Motor neuron (in vitro differentiated cells): ENCODE data around the gene ZNF79. TPM values are rescaled to one million over a fixed set of nuclear protein-coding genes. Genes with fewer than 3 reads are reported as not detected.
A peak's percentile ranks its signal among the peaks of the same experiment; 100 is the strongest.

Source experiments
- ATAC-seq, 8 experiments: fragments of 200-7000 bp; cut with Tn5 transposase; replicated peaks in 6 of 8; 2 replicates each; pipeline ENCODE4 v1.8.0; 2021; ENCODE audit warnings: mild to moderate bottlenecking in 8 of 8, moderate library complexity in 8 of 8
- H3K27ac ChIP-seq, 2 donors: fragments of 250-450 bp; sonication (Bioruptor Pico); 2 replicates each; pipeline ENCODE4 v1.9.0; 2021; ENCODE audit warnings: antibody characterized with exemption in 2 of 2, mild to moderate bottlenecking in 2 of 2, moderate library complexity in 1 of 2
- H3K4me1 ChIP-seq, 2 donors: fragments of 250-450 bp; sonication (Bioruptor Pico); replicated peaks in 1 of 2; 2 replicates each; pipeline ENCODE4 v1.6.1; 2021; ENCODE audit warnings: antibody characterized with exemption in 2 of 2, mild to moderate bottlenecking in 2 of 2, moderate library complexity in 1 of 2
- H3K4me3 ChIP-seq, 5 donors: fragments of 250-450 bp; sonication (Bioruptor Pico); 2 replicates each; pipeline ENCODE4 v1.9.0; 2021; ENCODE audit warnings: antibody characterized with exemption in 5 of 5, mild to moderate bottlenecking in 5 of 5, moderate library complexity in 4 of 5
- whole genome bisulfite sequencing, 10 experiments: fragments of 450-650 bp; shearing (Covaris generic); methylation state at CpG; one replicate each; pipeline ENCODE4 v1.0.0; 2022; 5-methylcytosine and 5-hydroxymethylcytosine counted together
- in situ Hi-C, 9 experiments: fragments of 400-800 bp; cut with MboI; loops; one replicate each; pipeline ENCODE4 v1.15.0; 2021; ENCODE audit warnings: low sequenced_read_pairs in 9 of 9, low pct_unique_long_range_greater_than_20kb in 2 of 9; ENCODE audit not compliant: unreplicated experiment in 9 of 9
- total RNA-seq, 8 experiments: library from RNA; unstranded; fragments of 300-600 nt; gene quantifications; 2 replicates each; pipeline versions ENCODE4 v1.2.3 to v1.2.4, GENCODE V29; 2022

The ZNF79 gene
- total RNA-seq, result 10 to 100 TPM in 5 of 8 experiments, 1 to 10 TPM in 3; 8.5 to 13.3 (median 11.1) TPM

DNA sequence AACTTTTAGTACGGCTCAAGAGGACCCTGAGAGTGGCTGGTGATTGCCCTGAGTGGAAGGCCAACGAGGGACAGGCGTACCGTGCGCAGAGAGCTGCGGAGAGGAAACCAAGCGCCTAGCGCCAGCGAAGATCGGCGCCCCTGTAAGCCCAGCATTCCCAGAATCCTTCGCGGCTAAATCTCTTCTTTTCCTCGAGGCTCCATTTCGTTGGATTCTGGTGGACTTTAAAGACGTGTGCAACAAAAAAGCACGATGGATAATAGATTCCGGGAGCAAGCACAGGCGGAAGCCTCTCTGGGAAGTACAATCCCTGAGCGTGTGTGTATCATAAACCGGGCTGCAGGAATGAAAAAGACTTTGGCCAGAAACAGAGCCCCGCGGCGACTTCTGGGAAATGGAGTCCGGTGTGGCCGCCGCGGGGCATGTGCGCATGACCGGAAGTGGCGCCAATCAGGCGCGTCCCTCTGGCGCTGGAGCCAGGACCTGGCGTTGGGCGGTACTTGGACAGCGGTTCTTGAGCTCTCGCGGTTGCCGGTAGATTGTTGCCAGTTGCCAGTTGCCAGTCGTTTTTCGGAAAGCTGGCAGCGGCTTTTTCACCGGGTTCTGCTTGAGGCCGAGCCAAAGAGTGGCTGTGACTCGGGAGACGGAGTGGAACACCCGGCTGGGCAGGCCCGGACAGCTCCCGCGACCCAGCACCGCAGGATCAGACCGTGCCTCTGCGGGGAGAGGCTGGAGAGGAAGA is at the start of gene ZNF79:
TSS of gene ZNF79 (plus strand) at position 449 of the 742 bp plus-strand sequence. CDS start 406 bp downstream, outside the sequence.
- 0 to 2% (median 1%) methylated on average over 7 to 27 of the region's 54 CpGs; no CpG with 5 or more reads in 2 of the 10 experiments for WGBS, 10 experiments
- in situ Hi-C loops, result no loop called here
- Histone ChIP-seq H3K4me1 (peaks cover 20 to 21% of the 10 kb centered on the region in 2 donors), H3K4me3 (peak within 1 kb of the TSS; percentile 52 to 82 (median 82)), H3K27ac (peak within 1 kb of the TSS; percentile 94 to 97)
- ATAC-seq, result peak; percentile 88 to 96 (median 94)

DNA sequence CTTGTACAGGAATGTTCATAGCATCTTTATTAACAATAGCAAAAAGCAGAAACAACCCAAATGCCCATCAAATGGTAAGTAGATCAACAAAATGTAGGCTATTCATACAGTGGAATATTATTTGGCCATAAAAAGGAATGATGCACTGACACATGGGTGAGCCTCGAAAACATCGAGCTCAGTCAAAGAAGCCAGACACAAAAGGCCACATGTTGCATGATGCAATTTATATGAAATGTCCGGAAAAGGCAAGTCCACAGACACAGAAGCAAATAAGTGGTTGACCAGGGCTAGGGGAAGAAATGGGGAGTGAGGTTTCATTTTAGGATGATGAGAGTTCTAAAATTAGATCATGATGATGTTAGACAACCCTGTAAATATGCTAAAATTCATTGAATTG is 43.7 kb upstream of the ZNF79 start:
- ATAC-seq, result no peak
- H3K4me1 ChIP-seq, result peaks cover 0 to 6% of the 10 kb centered on the region in 2 donors
- H3K27ac ChIP-seq, result no peak overlapping the region
- 45 to 100% (median 94%) methylated on average over 1 to 3 of the region's 3 CpGs; no CpG with 5 or more reads in 1 of the 10 experiments for WGBS, 10 experiments
- no peak overlapping the region for H3K4me3 ChIP-seq
- in situ Hi-C loops, result loop anchor here in 2 of 9 experiments (25.0 kb wide), 2 partner anchors 143 to 168 kb away; no protein-coding TSS in a partner anchor

DNA sequence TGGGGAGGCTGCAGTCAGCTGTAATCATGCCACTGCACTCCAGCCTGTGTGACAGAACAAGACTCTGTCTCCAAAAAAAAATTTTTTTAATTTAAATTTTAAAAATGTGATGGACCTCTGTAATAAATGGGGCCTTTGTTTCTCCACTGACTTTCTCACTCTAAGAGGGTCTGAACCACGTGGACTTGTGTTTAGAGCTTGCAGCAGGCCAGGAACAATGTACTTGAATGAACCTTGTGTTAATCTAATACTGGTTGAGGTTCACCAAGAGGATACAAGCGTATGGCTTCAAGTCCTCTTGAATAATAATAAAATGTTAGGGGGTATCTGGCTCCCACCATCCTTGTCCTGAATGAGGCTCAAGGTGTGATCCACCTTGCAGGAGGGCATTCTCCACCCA is 41.6 kb upstream of the ZNF79 start:
- no peak overlapping the region for H3K4me3 ChIP-seq
- in situ Hi-C loops, result loop anchor here in 2 of 9 experiments (25.0 kb wide), 2 partner anchors 145 to 170 kb away; no protein-coding TSS in a partner anchor
- no peak overlapping the region for H3K27ac ChIP-seq
- peaks cover 0 to 11% of the 10 kb centered on the region in 2 donors for H3K4me1 ChIP-seq
- no peak for ATAC-seq
- WGBS, 10 experiments, result 42 to 100% (median 67%) methylated on average over 1 to 2 of the region's 2 CpGs; no CpG with 5 or more reads in 2 of the 10 experiments

DNA sequence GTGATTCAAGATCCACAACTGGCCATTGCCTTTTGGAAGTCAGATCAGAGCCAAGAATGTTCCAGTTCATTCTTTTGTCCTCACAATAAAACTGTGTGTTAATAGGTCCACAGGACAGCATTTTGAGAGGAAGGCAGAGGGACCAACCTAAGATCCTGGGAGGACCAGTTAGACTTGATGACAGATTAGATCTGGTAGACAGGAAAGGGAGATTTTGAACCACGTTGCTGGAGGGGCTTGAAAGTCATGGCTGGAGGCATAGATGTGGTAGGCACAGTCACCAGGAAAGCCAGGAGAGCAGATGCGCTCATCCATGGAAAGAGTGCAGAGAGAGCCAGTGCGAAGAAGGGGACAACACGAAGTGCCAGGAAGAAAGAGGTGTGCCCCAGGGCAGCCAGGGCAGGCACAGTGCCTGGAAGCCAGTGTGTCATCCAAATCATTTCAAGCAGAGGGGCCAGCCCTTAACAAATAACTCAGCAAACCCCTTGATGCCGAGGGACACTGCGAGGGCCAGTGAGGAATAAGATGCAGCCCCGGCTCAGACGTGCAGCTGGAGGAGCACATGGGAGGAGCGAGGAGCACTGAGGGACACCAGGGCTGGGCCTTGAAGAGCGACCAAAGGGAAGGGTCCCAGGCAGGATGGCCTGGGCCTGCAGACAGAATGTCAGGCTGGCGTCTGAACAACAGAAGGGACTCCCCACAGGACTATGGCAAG is 40.0 kb upstream of the ZNF79 start:
- 53 to 90% (median 80%) methylated on average over 1 to 3 of the region's 11 CpGs; no CpG with 5 or more reads in 2 of the 10 experiments for WGBS, 10 experiments
- no peak overlapping the region for H3K27ac ChIP-seq
- no peak overlapping the region for H3K4me3 ChIP-seq
- in situ Hi-C loops, result loop anchor here in 2 of 9 experiments (25.0 kb wide), 2 partner anchors 147 to 172 kb away; no protein-coding TSS in a partner anchor
- no peak for ATAC-seq
- peaks cover 15 to 24% of the 10 kb centered on the region in 2 donors for H3K4me1 ChIP-seq

DNA sequence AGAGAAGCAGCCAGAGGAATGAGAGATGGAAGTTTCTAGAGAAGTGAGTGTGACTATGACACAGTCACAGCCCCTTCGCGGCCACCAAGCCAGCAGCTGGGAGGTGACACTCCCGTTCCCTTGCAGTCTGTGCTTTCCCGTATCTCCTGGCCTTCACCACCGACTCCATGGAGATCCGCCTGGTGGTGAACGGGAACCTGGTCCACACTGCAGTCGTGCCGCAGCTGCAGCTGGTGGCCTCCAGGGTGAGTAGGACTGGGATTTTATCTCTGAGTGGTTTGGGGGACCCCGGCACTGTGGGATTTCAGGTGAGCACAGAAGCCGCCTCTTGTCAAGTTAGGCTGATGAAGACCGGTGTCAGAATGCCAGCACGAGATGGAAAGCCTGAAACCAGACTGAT is 39.3 kb upstream of the ZNF79 start:
- no peak overlapping the region for H3K4me3 ChIP-seq
- H3K27ac ChIP-seq, result peak overlapping the region in 1 of 2 donors; percentile 17
- in situ Hi-C loops, result loop anchor here in 2 of 9 experiments (25.0 kb wide), 2 partner anchors 148 to 173 kb away; no protein-coding TSS in a partner anchor
- peaks cover 20 to 32% of the 10 kb centered on the region in 2 donors for H3K4me1 ChIP-seq
- WGBS, 10 experiments, result 87 to 100% (median 92%) methylated on average over 1 to 7 of the region's 13 CpGs; no CpG with 5 or more reads in 5 of the 10 experiments
- ATAC-seq, result no peak

DNA sequence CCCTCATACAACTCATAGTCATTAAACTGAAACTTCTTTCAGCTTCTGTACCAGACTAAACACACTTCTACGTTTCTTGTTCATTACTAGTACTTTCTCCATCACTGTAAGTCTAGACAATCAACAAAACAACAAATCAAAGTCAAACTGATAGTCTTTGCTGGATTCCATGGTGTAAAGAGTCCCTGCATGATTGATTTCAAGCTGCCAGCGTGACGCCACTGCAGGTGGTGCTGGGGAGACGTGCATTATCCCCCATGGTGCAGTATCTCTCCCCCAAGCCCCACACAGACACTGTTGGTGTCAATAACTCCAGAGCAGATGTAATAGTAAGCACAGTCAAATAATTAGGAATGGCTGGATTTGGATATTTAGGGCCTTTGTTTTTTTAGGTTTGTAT is 37.9 kb upstream of the ZNF79 start:
- Histone ChIP-seq H3K27ac (no peak overlapping the region), H3K4me3 (no peak overlapping the region), H3K4me1 (peaks cover 31 to 42% of the 10 kb centered on the region in 2 donors)
- no peak for ATAC-seq
- 61 to 100% (median 92%) methylated on average over 1 to 4 of the region's 4 CpGs; no CpG with 5 or more reads in 2 of the 10 experiments for WGBS, 10 experiments
- in situ Hi-C loops, result loop anchor here in 2 of 9 experiments (25.0 kb wide), 2 partner anchors 149 to 174 kb away; no protein-coding TSS in a partner anchor

DNA sequence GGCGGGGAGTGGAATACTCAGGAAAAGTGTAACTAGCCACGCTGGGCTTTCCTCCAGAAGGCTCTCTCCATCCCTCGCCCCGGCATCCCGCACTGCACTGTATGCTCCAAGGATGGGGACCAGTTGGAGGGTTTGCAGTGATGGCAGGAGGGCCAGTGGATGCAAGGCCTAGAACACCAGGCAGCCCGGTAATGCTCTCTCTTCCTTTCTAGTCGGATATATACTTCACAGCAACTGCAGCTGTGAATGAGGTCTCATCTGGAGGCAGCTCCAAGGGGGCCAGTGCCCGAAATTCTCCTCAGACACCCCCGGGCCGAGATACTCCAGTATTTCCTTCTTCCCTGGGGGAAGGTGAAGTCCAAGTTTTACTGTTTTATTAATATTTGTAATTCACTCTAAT is 37.2 kb upstream of the ZNF79 start:
- no peak for ATAC-seq
- WGBS, 10 experiments, result 65 to 100% (median 97%) methylated on average over 1 to 4 of the region's 10 CpGs; no CpG with 5 or more reads in 2 of the 10 experiments
- in situ Hi-C loops, result loop anchor here in 2 of 9 experiments (25.0 kb wide), 2 partner anchors 150 to 175 kb away; no protein-coding TSS in a partner anchor
- Histone ChIP-seq H3K27ac (no peak overlapping the region), H3K4me1 (peaks cover 31 to 42% of the 10 kb centered on the region in 2 donors), H3K4me3 (no peak overlapping the region)

DNA sequence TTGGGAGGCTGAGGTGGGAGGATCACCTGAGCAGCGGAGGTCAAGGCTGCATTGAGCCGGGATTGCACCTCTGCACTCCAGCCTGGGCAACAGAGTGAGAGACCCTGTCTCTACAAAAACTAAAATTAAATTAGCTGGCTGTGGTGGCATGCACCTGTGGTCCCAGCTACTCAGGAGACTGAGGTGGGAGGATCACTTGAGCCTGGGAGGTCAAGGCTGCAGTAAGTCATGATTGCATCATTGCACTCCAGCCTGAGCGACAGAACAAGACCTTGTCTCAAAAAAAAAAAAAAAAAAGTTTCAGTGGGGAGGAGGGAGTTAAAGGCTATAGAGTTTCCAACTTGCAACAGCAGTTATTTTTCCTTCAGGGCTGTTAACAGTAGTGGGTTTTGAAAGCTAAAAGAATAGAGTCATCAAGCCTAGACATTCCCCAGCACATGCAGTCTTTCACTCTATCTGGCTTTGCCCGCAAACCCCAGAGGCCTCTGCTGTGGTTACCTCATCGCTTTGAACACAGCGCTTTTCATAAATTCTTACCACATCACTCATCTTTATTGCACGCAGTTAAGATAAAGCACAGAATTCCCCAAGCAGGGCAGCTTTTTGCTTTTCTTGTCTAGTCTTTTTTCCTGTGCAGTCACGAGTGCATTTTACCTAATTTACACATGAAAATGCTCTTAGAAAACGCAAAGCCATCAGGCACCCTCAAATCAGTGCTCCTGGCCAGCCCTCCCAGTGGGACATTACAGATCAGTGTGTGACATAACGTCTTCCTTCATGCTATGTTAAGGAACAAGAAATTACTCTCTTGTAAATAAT is 35.9 kb upstream of the ZNF79 start:
- WGBS, 10 experiments, result 0 to 58% (median 18%) methylated on average over 1 to 9 of the region's 10 CpGs; no CpG with 5 or more reads in 1 of the 10 experiments
- peak; percentile 76 to 98 (median 92) for ATAC-seq
- in situ Hi-C loops, result loop anchor here in 2 of 9 experiments (25.0 kb wide), 2 partner anchors 151 to 176 kb away; no protein-coding TSS in a partner anchor
- Histone ChIP-seq H3K4me1 (peaks cover 31 to 42% of the 10 kb centered on the region in 2 donors), H3K4me3 (no peak overlapping the region), H3K27ac (peak overlapping the region; percentile 38 to 56)

DNA sequence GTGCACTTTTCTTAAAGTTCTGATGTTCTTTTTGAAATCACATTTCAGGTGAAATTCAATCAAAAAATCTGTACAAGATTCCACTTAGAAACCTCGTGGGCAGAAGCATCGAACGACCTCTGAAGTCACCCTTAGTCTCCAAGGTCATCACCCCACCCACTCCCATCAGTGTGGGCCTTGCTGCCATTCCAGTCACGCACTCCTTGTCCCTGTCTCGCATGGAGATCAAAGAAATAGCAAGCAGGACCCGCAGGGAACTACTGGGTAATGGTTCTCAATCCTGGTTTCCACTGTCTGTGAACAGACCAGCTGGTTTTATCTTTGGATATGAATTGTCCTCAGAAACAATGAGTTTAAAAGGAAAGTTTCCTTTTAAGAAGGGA is 35.3 kb upstream of the ZNF79 start:
- peak in 5 of 8 experiments; percentile 31 to 54 (median 47) for ATAC-seq
- H3K27ac ChIP-seq, result peak overlapping the region; percentile 38 to 56
- H3K4me3 ChIP-seq, result no peak overlapping the region
- 0 to 100% (median 73%) methylated on average over 1 to 6 of the region's 6 CpGs; no CpG with 5 or more reads in 2 of the 10 experiments for WGBS, 10 experiments
- in situ Hi-C loops, result loop anchor here in 2 of 9 experiments (25.0 kb wide), 2 partner anchors 152 to 177 kb away; no protein-coding TSS in a partner anchor
- peaks cover 31 to 42% of the 10 kb centered on the region in 2 donors for H3K4me1 ChIP-seq

DNA sequence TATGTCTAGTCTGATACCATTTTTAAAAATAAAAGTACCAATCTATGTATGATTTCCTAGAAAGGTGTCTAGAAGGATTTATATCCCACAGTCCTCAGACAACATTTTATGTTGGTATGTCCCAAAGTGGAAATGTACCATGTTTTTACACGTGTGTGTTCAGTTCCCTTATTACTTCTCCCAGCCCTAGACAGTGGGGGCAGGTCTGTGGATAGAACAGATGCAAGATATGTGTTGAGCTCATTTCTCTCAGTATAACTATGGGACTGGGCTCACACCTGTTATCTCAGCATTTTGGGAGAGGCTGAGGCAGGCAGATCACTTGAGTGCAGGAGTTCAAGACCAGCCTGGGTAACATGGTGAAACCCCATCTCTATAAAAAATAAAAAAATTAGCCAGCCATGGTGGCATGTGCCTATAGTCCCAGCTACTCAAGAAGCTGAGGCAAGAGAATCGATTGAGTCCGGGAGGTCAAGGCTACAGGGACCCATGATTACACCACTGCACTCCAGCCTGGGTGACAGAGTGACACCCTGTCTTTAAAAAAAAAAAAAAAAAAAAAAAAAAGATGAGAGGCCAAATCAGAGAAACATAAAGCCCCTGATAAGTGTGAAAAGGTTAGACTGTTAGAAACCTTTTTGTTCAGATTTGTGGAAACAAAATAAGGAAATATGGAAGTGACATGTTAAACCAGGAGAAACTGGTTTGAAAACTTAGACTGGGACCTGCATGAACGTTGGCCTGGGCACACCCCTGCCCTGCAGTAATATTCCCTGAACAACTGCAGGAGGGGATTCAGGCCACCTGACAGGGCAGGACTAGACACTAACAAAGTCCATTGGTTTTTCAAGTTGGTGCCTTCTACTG is 34.6 kb upstream of the ZNF79 start:
- in situ Hi-C loops, result loop anchor here in 2 of 9 experiments (25.0 kb wide), 2 partner anchors 152 to 177 kb away; no protein-coding TSS in a partner anchor

DNA sequence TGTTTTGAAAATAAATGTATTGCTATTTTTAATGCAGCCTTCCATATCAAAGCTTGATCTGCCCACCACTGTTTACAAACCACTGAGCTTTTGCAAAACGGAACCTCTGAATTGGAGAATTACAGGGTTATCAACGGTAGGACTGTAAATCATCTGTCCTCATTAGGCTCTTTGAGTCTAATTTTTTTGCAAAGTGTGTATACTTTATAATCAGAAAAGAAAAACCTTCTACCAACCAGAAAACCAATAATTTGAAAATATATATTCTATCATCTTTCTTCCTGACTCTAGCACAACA is 34.0 kb upstream of the ZNF79 start:
- in situ Hi-C loops, result loop anchor here in 2 of 9 experiments (25.0 kb wide), 2 partner anchors 153 to 178 kb away; no protein-coding TSS in a partner anchor
- H3K4me1 ChIP-seq, result peaks cover 31 to 39% of the 10 kb centered on the region in 2 donors
- WGBS, 10 experiments, result 54 to 79% (median 68%) methylated on average over 2 of the region's 2 CpGs; no CpG with 5 or more reads in 4 of the 10 experiments
- no peak overlapping the region for H3K4me3 ChIP-seq
- no peak for ATAC-seq
- H3K27ac ChIP-seq, result no peak overlapping the region

More for the DNA sequence above, 34.6 kb upstream of the ZNF79 start:
- no peak for ATAC-seq
- 57 to 100% (median 80%) methylated on average over 2 to 4 of the region's 4 CpGs for whole genome bisulfite sequencing, 10 experiments
- Histone ChIP-seq H3K4me1 (peaks cover 31 to 42% of the 10 kb centered on the region in 2 donors), H3K27ac (peak overlapping the region; percentile 38 to 56), H3K4me3 (no peak overlapping the region)
